NCI-H187 (cell line): Measurements from ENCODE around the gene ALKBH5.
A peak's percentile ranks its signal among the peaks of the same experiment; 100 is the strongest.

ENCODE experiments used
- DNase-seq, 2 experiments: peaks; one replicate each; lab custom pipeline; 2025; lab: John Stamatoyannopoulos, UW

The ALKBH5 gene

DNA sequence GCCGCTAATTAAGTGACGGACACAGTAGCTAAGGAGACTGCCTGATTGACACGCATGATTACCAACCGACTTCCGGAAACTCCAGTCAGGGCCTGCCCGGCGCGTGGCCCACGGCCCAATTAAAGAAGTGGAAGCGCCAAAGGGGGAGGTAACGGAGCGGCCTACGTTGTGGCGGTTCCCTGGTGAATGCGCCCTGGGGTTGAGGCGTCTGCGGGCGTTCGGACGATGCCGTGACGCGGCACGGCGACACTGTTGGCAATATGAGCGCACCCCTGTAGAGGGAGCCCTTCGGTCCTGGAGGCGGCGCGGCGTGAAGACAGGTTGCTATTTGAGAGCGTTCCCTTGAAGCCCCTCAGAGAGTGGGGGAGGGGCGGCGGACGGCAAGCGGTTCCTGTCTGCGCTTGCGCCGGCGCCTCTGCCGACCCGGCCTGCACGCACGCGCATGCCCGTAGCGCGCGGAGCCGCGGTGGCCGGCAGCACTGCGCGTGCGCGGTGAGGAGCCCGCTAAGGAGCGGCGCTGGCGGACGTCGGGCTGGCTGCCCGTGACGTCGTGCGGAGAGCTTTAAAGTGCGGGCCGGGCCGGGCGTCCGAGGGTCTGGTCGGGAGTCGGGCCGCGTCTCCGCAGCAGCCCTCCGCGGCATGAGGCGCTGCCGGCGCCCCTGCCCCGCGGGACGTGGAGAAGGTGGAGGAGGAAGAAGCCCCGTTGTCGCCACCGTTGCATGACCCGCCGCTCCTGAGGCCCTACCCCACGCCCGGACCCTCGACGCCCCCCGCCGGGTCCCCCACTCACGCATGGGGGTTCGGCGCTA lies at the start of gene ALKBH5:
Gene ALKBH5 (plus strand): TSS at position 495 of the 809 bp plus-strand sequence. CDS start 416 bp downstream, outside the sequence.
- DNase-seq: peak; percentile 79 to 87

GRCh38 chr17:18136357-18136756 lies 47.3 kb upstream of the ALKBH5 start:
- DNase-seq: no peak

GRCh38 chr17:18138065-18138749 lies 45.4 kb upstream of the ALKBH5 start:
- no peak for DNase-seq

DNA sequence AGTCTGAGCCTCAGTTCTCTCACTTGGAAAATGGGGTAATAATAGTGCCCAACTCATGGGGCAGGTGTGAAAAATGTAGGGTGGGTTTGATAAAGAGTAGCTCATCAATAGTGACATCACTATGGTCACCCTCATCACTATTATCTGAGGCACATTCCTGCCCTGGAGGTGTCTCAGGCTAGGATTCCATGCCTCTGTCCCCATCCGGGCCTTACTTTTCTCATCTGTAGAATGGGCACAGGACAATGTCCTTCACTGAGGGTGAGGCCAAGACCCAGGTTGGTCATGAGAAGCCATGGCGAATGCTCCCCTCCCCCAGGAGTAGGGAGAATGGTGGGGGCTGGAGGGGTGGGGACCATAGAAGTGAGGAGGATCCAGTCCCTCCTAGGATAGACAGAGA lies 44.5 kb upstream of the ALKBH5 start:
- DNase-seq: no peak

DNA sequence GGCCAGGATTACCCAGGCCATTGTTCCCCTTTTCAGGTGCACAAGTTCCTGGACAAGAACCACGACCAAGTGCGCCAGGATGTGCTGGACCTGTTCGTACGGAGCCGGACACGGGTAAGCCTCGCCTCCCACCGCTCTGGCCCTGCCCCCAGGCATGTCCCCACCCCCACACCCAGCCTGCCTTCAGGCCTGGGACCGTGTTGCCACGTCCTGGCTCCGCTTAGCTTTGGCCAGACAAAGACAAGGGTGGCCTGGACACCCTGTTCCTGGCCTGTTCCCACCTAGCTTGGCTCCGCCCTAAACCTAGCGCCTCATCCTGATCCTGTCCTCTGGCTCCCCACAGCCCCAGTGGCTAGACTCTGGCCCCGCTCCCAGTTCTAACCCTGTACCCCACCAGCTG lies 44.1 kb upstream of the ALKBH5 start:
- no peak for DNase-seq

DNA sequence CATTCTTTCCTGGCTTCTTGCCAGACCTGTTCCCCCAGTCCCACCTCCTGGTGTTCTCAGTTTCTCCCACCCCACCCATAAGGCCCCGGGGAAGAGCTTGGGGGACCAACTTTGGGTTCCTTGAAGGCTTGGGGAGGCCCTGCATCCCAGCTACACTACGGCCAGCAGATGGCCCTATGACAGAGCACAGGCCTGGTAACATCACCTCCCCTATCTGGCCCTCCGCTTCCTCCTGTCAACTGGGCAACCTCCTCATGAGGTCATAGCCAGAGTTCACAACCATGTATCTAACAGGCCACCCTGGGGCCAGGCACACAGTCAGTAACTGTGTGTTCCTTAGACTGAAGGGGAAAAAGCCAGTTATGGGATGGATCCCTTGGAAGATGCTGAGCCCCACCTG lies 43.7 kb upstream of the ALKBH5 start:
- DNase-seq: no peak

GRCh38 chr17:18140648-18141047 lies 43.0 kb upstream of the ALKBH5 start:
- DNase-seq: no peak

GRCh38 chr17:18141210-18141803 lies 42.3 kb upstream of the ALKBH5 start:
- no peak for DNase-seq

- no peak for DNase-seq
These were observed 41.2 kb upstream of the ALKBH5 start for GRCh38 chr17:18142417-18142816.

DNA sequence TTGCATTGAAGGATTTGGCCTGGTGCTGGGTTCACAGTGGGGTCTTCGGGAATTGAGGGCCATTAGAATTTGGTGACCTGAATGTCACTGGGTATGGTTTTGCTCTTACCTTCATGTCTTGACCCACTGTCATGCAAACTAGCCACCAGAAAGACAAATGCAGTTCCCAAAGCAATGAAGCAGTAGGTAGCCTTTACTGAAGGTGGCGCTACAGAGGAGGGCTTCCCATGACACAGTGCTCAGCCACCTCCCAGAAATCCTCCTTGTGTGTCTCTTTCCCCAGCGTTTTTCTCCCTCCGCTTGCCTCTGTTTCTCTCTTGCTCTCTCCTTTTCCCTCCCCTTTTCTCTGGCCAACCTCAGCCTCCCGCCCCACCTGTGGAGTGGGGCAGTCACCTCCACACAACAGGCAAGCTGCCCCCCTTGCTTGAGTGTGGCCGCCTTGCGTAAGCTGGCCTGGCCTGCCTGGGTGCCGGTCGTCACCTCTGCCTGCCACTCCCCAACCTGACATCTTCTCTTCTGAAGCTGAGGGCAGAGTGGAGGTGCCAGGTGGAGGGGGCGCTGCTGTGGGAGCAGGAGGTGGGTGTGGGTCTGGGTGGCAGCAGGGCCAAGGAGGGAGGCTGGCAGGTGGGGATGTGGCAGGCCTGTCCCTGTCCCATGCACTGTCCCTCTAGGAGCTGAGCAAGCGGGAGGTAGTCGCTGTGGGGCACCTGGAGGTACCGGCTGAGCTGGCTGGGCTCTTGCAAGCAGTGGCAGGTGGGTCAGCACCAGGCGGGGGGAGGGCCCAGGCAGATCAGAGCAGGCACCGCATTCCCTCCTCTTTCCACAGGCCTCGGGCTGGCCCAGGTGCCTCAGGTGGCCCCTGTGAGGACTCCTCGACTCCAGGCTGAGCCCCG lies 40.3 kb upstream of the ALKBH5 start:
- no peak for DNase-seq

GRCh38 chr17:18144261-18144660 lies 39.4 kb upstream of the ALKBH5 start:
- no peak for DNase-seq

- no peak for DNase-seq
These were observed 38.8 kb upstream of the ALKBH5 start for GRCh38 chr17:18144855-18145254.

- no peak for DNase-seq
These were observed 37.8 kb upstream of the ALKBH5 start for GRCh38 chr17:18145811-18146210.

DNA sequence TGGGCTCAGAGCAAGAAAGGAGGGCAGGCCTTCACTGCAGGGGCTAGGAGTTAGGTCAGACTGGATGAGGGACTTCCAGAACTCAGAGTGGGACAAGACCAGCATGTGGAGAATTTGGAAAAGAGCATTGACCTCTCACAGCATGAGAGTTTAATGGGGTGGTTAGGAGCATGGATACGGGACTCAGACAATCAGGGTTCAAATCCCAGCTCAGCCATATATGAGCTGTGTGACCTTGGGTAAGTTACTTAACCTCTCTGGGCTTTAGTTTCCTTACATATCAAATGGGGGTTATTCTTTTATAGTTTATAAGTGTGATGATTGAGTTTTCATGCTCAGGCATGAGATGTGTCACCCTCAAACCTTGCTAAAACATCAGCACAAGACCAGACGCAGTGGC lies 37.4 kb upstream of the ALKBH5 start:
- no peak for DNase-seq

DNA sequence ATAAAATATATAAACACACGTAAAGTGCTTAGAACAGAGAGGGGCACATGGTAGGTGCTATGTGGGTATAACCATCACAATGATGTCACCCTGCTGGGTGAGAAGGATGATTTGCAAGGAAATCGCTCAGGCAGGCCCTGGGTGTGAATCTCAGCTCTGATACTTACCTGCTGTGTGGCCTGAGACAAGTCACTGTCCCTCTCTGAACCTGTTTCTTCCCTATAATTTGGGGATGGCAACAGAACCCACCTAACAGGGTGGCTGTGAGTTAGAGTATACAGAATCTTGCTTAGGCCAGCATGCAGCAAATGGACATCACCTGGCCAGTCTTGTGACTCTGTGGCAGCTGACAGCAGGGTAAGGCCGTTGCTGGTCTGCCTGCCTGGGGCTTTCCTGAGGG lies 36.6 kb upstream of the ALKBH5 start:
- DNase-seq: no peak

DNA sequence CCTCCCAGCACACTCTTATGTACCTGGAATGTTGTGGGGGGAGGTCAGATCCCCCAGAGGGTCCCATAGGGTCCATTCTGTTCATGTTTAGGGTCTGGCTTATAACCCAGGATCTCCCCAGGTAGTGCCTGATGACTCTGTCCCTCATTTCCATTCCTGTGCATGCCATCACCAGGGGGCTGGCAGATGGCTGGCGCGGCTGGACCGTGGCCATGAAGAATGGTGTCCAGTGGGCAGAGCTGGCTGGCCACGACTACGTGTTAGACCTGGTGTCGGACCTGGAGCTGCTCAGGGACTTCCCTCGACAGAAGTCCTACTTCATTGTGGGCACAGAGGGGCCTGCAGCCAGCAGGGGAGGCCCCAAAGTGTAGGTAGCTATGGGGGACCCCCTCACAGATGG lies 35.0 kb upstream of the ALKBH5 start:
- no peak for DNase-seq

DNA sequence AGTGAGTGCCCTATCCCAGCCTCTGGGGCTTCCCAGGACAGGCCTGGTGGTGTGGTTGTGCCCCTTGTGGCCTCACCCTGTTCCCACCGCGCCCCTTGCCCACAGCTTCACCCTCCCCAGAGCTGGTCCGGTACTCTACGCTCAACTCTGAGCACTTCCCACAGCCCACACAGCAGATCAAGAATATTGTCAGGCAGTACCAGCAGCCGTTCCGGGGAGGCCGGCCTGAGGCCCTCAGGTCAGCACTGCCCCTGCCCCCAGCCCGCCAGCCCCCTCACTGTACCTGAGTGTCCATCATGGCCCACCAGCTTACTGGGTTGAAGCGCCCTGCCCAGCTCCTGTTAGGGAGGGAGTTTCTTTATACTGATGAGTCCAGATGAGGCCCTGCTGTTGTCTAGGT lies 32.3 kb upstream of the ALKBH5 start:
- no peak for DNase-seq

DNA sequence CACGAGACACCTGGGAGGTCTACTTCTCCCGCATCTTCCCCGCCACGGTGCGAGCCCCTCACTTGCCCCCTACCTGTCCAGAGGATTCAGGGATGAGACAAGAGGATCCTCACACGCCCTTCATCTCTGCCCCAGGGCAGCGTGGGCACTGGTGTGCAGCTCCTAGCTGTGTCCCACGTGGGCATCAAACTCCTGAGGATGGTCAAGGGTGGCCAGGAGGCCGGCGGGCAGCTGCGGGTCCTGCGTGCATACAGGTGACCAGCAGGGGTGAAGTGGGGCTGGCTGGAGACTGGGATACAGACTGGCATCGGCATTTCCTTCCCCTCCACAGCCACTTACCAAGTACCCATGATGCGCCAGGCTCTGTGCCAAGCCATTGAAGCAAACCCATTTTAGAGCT lies 28.4 kb upstream of the ALKBH5 start:
- no peak for DNase-seq

DNA sequence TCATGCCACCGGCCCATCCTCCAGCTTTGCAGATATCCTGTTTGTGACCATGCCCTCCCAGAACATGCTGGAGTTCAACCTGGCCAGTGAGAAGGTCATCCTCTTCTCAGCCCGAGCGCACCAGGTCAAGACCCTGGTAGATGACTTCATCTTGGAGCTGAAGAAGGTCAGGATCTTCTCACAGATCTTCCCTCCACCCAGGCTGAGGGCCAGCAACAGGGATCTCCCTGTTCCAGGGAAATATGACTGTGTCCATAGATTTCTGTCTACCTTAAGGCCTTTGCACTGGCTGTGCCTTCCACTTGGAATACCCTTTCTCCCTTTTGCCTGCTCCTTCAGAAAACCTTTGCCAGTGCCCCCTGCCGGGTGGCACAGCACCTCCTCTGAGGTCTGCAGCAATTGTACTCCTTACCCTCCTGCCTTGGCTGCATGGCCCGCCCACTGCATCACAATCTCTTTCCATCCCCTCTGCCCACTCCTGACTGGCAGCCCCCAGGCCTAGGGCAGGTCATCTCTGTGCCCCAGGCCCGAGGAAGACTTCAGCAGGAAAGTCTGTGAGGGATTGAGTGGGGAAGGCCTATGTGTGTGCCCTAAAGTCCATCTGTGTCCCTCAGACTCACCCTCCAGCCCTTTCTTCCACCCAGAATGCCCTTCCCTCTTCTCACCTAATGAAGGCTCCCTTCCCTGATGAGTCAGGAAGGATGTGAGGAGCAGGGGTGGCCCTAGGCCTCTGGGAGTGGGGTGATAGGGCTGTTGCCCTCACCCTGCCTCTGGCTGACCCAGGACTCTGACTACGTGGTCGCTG lies 27.3 kb upstream of the ALKBH5 start:
- DNase-seq: no peak

DNA sequence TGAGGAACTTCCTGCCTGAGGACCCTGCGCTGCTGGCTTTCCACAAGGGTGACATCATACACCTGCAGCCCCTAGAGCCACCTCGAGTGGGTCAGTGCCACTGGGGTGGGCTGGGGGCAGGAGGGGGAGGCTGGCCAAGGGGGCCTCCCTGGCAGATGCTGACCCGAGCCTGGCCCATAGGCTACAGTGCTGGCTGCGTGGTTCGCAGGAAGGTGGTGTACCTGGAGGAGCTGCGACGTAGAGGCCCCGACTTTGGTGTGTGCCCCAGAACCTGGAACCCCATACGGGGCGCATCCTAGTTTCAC lies 26.7 kb upstream of the ALKBH5 start:
- no peak for DNase-seq

- no peak for DNase-seq
These were observed 26.2 kb upstream of the ALKBH5 start for GRCh38 chr17:18157354-18157985.
